Neural progenitor cell (in vitro differentiated cells): ENCODE measurements around the gene TFCP2L1. TPM values are rescaled to one million over a fixed set of nuclear protein-coding genes. Genes with fewer than 3 reads are reported as not detected.

ENCODE experiments used
- DNase-seq: peaks from one replicate; pipeline ENCODE4 v3.0.0-alpha.2; 2016; ENCODE audit warnings: low spot score
- H2AFZ ChIP-seq: fragments of 200-600 bp; sonication (generic); replicated peaks from 2 replicates; pipeline ENCODE4 v1.6.1; 2016; ENCODE audit warnings: antibody characterized with exemption
- H3F3A ChIP-seq: fragments of 200-600 bp; sonication (generic); 2 replicates; pipeline ENCODE4 v1.6.1; 2016; ENCODE audit warnings: antibody characterized with exemption, low read depth
- H3K27ac ChIP-seq: fragments of 200-600 bp; sonication (generic); 2 replicates; pipeline ENCODE4 v1.5.1; 2016; ENCODE audit warnings: mild to moderate bottlenecking
- H3K27me3 ChIP-seq: fragments of 200-600 bp; sonication (generic); 2 replicates; pipeline ENCODE4 v1.6.1; 2016; ENCODE audit warnings: mild to moderate bottlenecking, moderate library complexity
- H3K36me3 ChIP-seq: fragments of 200-600 bp; sonication (generic); 2 replicates; pipeline ENCODE4 v1.5.1; 2016
- H3K4me1 ChIP-seq: fragments of 200-600 bp; sonication (generic); 2 replicates; pipeline ENCODE4 v1.6.1; 2016; ENCODE audit warnings: mixed run types
- H3K4me2 ChIP-seq: fragments of 200-600 bp; sonication (generic); 2 replicates; pipeline ENCODE4 v1.6.1; 2016
- H3K4me3 ChIP-seq: fragments of 200-600 bp; sonication (generic); 2 replicates; pipeline ENCODE4 v1.5.1; 2016
- H3K79me2 ChIP-seq: fragments of 200-600 bp; sonication (generic); 2 replicates; pipeline ENCODE4 v1.6.1; 2016; ENCODE audit warnings: low read depth
- H3K9ac ChIP-seq: fragments of 200-600 bp; sonication (generic); 2 replicates; pipeline ENCODE4 v1.6.1; 2016
- H3K9me3 ChIP-seq: fragments of 200-600 bp; sonication (generic); 2 replicates; pipeline ENCODE4 v1.5.1; 2016; ENCODE audit warnings: low read depth
- H4K20me1 ChIP-seq: fragments of 200-600 bp; sonication (generic); 2 replicates; pipeline ENCODE4 v1.6.1; 2016; ENCODE audit warnings: low read depth
- H3K27ac Mint-ChIP-seq: 3 replicates; pipeline ENCODE4 v1.8.0; 2021; ENCODE audit warnings: mixed read lengths
- H3K27me3 Mint-ChIP-seq: 2 replicates; pipeline ENCODE4 v1.8.0; 2022; ENCODE audit warnings: low read depth, mild to moderate bottlenecking, inconsistent platforms, moderate library complexity, mixed read lengths; ENCODE audit not compliant: insufficient read depth
- H3K36me3 Mint-ChIP-seq: 3 replicates; pipeline ENCODE4 v1.8.0; 2021; ENCODE audit warnings: mixed read lengths
- H3K4me1 Mint-ChIP-seq: 3 replicates; pipeline ENCODE4 v1.8.0; 2021; ENCODE audit warnings: mixed read lengths
- H3K4me3 Mint-ChIP-seq: 3 replicates; pipeline ENCODE4 v1.8.0; 2021; ENCODE audit warnings: mild to moderate bottlenecking, moderate library complexity, mixed read lengths
- H3K9me3 Mint-ChIP-seq: 3 replicates; pipeline ENCODE4 v1.8.0; 2020; ENCODE audit warnings: mixed read lengths
- EZH2 ChIP-seq: fragments of 200-600 bp; sonication (generic); IDR thresholded peaks from 2 replicates; pipeline ENCODE4 v1.6.1; 2017; ENCODE audit warnings: antibody characterized with exemption, mild to moderate bottlenecking, moderate library complexity
- EZH2phosphoT487 ChIP-seq: fragments of 200-600 bp; sonication (generic); IDR thresholded peaks from 2 replicates; pipeline ENCODE4 v1.6.1; 2017; ENCODE audit warnings: antibody characterized with exemption
- total RNA-seq: library from RNA; depleted of rRNA; stranded (reverse); fragments of >200 nt; gene quantifications from 2 replicates; pipeline ENCODE4 v1.2.3, GENCODE V29; 2015; ENCODE audit warnings: low replicate concordance

TFCP2L1 gene
- total RNA-seq, 1 donor from 2014 or later = 0.04 TPM

DNA sequence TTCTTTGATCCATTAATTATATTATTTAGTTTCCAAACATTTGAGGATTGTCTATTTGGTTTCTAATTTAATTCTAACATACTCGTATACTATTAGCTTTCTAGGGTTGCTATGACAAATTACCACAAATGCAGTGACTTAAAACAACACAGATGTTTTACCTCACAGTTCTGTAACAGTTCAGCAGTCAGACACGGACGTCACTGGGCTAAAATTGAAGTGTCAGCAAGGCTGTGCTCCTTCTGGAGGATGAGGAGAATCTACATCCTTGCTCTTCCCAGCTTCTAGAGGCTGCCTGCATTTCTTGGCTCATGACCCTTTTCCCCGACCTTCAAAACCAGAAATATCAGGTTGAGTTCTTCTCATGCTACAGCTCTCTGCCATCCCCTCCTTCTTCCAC is 117.6 kb downstream of the TFCP2L1 start:
- H3K4me1 ChIP-seq = no peaks in the 10 kb centered on the region
- Mint-ChIP-seq H3K4me3 (no peak overlapping the region), H3K36me3 (peaks cover 2% of the 10 kb centered on the region), H3K27ac (no peak overlapping the region), H3K27me3 (peaks cover 6% of the 10 kb centered on the region), H3K9me3 (peaks cover 14% of the 10 kb centered on the region), H3K4me1 (no peaks in the 10 kb centered on the region)
- no peak for DNase-seq
- H4K20me1 ChIP-seq = no peaks in the 10 kb centered on the region
- H3K27ac ChIP-seq = no peak overlapping the region
- no peak overlapping the region for H2AFZ ChIP-seq
- no peak overlapping the region for H3K4me3 ChIP-seq
- no peaks in the 10 kb centered on the region for H3K27me3 ChIP-seq
- H3K36me3 ChIP-seq = no peaks in the 10 kb centered on the region
- TF ChIP-seq EZH2phosphoT487 (no peak), EZH2 (no peak)
- H3K4me2 ChIP-seq = no peak overlapping the region
- no peaks in the 10 kb centered on the region for H3F3A ChIP-seq
- H3K9ac ChIP-seq = no peak overlapping the region
- no peaks in the 10 kb centered on the region for H3K79me2 ChIP-seq
- no peaks in the 10 kb centered on the region for H3K9me3 ChIP-seq

Other genes with a start within 250 kb of the TFCP2L1 start
- not detected in 2 replicates for gene RNU4ATAC, start 245.7 kb upstream of the TFCP2L1 start, total RNA-seq